HUDEP-2 (cell line): ENCODE data around the gene TRIO.
A peak's percentile ranks its signal among the peaks of the same experiment; 100 is the strongest.
"Not testable (repeated sequence)": the region's sequence is repeated elsewhere in the genome, so short reads cannot be mapped to it uniquely, and the experiment has no call there.

Experiments used
- DNase-seq, 76 experiments: peaks; one replicate each; lab custom pipeline; 2025; ENCODE audit not compliant: unreplicated experiment in 76 of 76; lab: John Stamatoyannopoulos, UW

The TRIO gene

GRCh38 chr5:14417792-14418765 is 274.9 kb downstream of the TRIO start:
- DNase-seq, result no peak

GRCh38 chr5:14419686-14420085 is 276.5 kb downstream of the TRIO start:
- no peak for DNase-seq

- no peak for DNase-seq
Measured at GRCh38 chr5:14420101-14420811, 277.1 kb downstream of the TRIO start.

GRCh38 chr5:14421851-14422250 is 278.7 kb downstream of the TRIO start:
- DNase-seq, result no peak

- no peak for DNase-seq
Measured at GRCh38 chr5:14424011-14424685, 281.0 kb downstream of the TRIO start.

GRCh38 chr5:14425559-14425958 is 282.4 kb downstream of the TRIO start:
- no peak for DNase-seq

- no peak for DNase-seq
Measured at GRCh38 chr5:14426521-14426920, 283.4 kb downstream of the TRIO start.

GRCh38 chr5:14428302-14429081 is 285.4 kb downstream of the TRIO start:
- peak in 10 of 76 experiments; percentile 5 to 48 (median 22) for DNase-seq

GRCh38 chr5:14429101-14430050 is 286.2 kb downstream of the TRIO start:
- DNase-seq, result peak in 74 of 76 experiments; percentile 48 to 94 (median 78)

GRCh38 chr5:14431534-14431933 is 288.4 kb downstream of the TRIO start:
- no peak for DNase-seq

GRCh38 chr5:14432931-14433589 is 289.9 kb downstream of the TRIO start:
- DNase-seq, result no peak

GRCh38 chr5:14435481-14435880 is 292.3 kb downstream of the TRIO start:
- no peak for DNase-seq

- not testable (repeated sequence) for DNase-seq
Measured at GRCh38 chr5:14436122-14436521, 293.0 kb downstream of the TRIO start.

- no peak for DNase-seq
Measured at GRCh38 chr5:14436801-14437542, 293.8 kb downstream of the TRIO start.

GRCh38 chr5:14438195-14438606 is 295.1 kb downstream of the TRIO start:
- no peak for DNase-seq

- DNase-seq, result no peak
Measured at GRCh38 chr5:14439087-14439871, 296.1 kb downstream of the TRIO start.

- no peak for DNase-seq
Measured at GRCh38 chr5:14440223-14440581, 297.1 kb downstream of the TRIO start.
